C4-2B (cell line): ENCODE measurements around the gene TMEM158.

Experiments
- H3K27ac ChIP-seq: fragments of 450-650 bp; 2 replicates; pipeline ENCODE4 v1.5.1; 2017
- CTCF ChIP-seq: fragments of 450-650 bp; conservative IDR thresholded peaks from 2 replicates; pipeline ENCODE4 v1.5.1; 2017; ENCODE audit warnings: mild to moderate bottlenecking
- ZFX ChIP-seq: fragments of 450-650 bp; IDR thresholded peaks from 2 replicates; pipeline ENCODE4 v1.6.1; 2017

The TMEM158 gene

DNA sequence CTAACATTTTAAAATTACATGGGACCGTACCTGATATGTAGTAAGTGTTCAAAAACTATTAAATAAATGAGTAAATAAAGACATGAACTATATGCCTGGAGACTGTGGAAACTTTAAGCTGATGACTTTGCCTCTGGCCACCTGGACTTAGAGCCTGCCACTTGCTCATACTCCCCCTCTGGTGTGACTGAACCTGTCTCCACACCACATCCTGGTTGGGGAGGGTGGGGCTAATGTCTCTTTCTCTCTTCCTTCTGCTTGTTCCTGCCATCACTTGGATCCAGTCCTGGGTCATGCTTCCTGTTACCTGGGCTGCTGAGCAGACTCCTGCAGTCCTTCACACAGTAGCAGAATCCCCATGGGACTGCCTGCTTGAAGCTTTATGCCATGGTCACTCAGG is 8.2 kb upstream of the TMEM158 start:
- no peak overlapping the region for H3K27ac ChIP-seq
- TF ChIP-seq CTCF = no peak
- TF ChIP-seq ZFX = no peak

DNA sequence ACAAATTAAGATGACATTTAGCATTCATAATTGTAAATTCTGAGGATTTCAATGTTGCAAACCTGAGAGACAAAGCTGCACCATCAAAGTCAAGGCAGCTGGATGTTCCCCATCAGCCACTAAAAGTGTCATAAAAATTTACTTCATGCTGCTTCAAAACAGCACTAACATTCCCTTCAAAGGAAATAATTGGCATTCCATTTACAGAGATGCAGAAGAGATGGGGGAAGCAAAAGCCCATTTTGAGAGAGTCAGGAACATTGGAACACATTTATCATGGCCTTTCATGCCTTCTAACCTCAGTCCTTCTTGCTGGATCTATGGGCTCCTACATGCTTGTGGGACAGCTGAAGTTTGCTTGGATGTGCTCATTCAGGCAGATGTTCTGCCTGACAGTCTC is 6.4 kb upstream of the TMEM158 start:
- no peak overlapping the region for H3K27ac ChIP-seq
- TF ChIP-seq CTCF (no peak), ZFX (no peak)

DNA sequence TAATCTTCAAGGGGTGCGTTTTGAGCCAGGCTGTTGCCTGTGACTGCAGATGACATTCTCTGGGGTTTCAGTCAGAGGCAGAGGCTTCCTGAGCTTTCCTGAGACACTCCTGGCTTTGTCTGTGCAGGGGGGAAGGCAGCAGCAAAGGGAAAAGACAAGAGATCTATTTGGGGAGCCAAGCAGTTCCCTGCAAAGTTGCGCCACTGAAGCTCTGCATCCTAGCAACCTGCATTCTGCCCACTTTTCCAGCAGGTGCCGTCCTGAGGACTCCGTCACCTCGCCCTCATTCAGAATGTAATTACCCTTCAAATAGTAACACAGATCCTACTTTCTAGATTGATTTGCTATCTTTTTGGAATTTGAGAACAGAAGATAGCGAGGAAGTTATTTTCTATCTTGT is 1.9 kb upstream of the TMEM158 start:
- TF ChIP-seq CTCF (no peak), ZFX (no peak)
- H3K27ac ChIP-seq = no peak overlapping the region

DNA sequence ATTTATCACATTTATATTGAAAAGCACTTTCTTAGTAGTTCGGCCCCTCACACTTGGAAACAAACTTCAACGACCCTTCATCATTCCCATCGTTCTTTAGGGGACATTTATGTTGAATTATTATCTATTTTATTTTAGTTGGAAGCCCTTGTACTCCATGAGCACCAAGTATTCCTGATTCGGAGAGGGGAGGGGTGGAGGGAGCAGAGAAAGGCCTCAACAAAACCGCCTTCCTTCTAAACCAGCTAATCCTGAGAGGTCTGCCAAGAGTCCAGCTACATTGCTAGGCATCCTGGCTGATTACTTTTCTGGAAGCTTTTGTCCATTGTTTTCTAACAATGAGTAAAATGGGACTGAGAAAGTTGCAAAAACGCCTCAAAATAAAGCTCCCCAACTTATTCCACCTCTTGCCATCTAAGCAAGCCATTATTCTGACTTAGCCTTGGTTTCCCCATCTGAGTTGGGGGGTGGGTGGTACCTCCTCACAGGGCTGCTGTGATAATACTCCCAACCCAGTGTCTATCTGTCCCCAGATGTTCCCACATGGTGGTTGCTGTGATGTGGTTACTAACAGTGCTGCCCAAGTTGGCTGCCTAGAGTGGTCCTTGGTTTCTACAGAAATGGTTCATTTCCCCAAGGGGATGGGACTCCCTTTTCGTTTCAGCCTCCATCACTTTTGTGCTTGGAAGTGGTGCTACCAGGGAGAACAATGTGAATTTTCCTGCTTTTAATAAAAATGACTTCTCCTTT is 1.2 kb upstream of the TMEM158 start:
- TF ChIP-seq CTCF (no peak), ZFX (no peak)

DNA sequence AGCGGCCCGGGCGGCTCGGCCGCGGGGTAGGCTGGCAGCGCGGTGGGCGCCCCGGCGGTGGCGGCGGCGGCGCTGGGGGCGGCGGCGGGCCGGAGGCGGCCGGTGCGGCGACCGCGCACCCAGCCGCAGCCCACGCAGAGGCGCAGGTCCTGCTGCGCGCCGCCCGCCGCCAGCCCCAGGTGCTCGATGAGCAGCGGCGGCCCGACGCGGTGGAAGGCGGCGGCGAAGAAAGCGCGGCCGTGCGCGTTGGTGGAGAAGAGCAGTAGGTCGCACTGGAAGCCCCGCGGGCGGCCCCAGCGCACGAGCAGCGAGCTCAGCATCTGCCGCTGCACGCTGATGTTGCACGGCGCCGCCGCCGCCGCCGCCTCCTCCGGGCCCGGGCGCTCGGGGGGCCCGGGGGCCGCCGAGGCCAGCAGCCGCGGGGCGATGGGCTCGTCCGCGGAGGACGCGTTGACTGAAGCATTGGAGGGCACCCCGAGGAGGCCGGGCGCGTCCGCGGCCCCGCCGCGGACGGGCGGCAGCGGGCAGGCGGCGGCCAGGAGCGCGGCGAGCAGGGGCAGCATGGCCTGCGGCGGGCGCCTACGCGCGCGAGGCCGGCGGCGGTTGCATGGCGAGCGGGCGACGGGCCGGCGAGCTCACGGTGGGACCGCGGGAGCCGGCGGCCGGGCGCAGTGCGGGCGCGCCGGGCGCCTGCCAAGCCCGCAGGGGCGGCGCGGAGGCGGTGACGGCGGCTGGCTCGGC is 452 bp downstream of the TMEM158 start:
- no peak overlapping the region for H3K27ac ChIP-seq
- TF ChIP-seq ZFX (no peak), CTCF (peak; percentile 60)

More for the DNA sequence above, 1.2 kb upstream of the TMEM158 start:
- no peak overlapping the region for H3K27ac ChIP-seq

- no peak overlapping the region for H3K27ac ChIP-seq
- no peak for TF ChIP-seq ZFX
- peak; percentile 87 for TF ChIP-seq CTCF
Measured at GRCh38 chr3:45224824-45225464, 1.1 kb downstream of the TMEM158 start.
